AG10803 (cell line): ENCODE results near the gene POLR2J3.
"Not testable (repeated sequence)": the region's sequence is repeated elsewhere in the genome, so short reads cannot be mapped to it uniquely, and the experiment has no call there.

ENCODE experiments used
- DNase-seq: peaks from one replicate; pipeline ENCODE4 v3.0.0; 2010; ENCODE audit warnings: low read depth
- H3K4me3 ChIP-seq: 2 replicates; pipeline ENCODE4 v1.5.1; 2011; ENCODE audit warnings: mild to moderate bottlenecking, low read length, control low read depth

Gene POLR2J3

DNA sequence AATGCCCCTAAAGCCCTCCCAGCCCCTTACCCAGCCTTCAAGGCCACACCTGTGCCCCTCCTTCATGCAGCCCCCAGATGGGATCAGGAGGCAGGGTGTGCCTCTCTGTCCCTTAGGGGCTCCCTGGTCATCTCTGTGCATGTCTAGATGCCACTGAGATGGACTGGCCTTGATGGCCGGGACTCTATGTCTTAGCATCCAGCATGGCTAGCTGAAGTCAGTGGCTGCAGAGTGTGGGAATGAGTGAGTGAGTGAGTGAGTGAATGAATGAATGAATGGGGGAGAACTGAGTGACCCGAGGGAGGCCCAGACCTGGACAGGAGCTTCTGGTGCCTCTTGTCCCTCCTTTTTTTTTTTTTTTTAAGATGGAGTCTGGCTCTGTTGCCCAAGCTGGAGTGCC is 40.3 kb downstream of the POLR2J3 start:
- H3K4me3 ChIP-seq, DNase-seq: not testable (repeated sequence)

GRCh38 chr7:102531583-102531982 is 40.8 kb downstream of the POLR2J3 start:
- not testable (repeated sequence) for H3K4me3 ChIP-seq, DNase-seq

- not testable (repeated sequence) for H3K4me3 ChIP-seq, DNase-seq
These were observed 44.3 kb downstream of the POLR2J3 start for GRCh38 chr7:102527822-102528793.

DNA sequence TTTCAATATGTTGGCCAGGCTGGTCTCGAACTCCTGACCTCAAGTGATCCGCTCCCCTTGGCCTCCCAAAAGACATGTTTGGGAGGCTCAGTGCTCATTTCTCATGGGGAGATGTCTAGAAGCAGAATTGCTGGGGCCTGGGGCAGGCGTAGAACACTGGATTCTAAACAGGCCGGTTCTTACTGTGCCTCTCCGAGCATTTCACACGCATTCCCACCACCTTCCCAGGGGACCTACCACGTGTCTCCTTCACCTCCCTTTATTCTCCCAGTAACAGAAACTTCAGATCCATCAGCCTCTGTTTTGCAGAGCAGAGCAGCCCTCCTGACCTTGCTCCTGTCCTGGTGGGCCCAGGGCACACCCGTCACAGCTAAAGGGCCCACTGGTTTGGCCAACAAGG is 45.2 kb downstream of the POLR2J3 start:
- DNase-seq: not testable (repeated sequence)

DNA sequence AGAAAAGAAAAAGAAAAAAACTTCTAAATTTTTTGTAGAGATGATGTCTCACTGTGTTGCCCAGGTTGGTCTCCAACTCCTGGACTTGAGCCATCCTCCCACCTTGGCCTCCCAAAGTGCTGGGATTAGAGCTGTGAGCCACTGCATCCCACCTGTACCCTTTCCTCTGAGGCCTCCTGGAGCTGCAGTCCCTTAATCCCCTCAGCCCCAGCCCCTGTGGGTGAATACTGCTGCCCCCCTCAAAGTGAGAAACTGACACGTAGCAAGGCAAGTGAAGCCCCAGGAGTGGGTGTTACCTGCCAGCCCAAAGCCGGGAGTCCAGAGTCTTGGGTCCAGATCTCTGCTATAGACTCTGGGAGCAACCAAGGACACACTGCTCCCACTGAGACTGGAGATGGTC is 47.6 kb downstream of the POLR2J3 start:
- not testable (repeated sequence) for H3K4me3 ChIP-seq, DNase-seq

More for the DNA sequence above, 45.2 kb downstream of the POLR2J3 start:
- not testable (repeated sequence) for H3K4me3 ChIP-seq

- not testable (repeated sequence) for H3K4me3 ChIP-seq, DNase-seq
These were observed 51.6 kb downstream of the POLR2J3 start for GRCh38 chr7:102520797-102521196.

- H3K4me3 ChIP-seq: peak within 1 kb of the TSS; percentile 46
These were observed 54.7 kb downstream of the POLR2J3 start, which contains the start of gene RASA4B for GRCh38 chr7:102517550-102518147. Gene RASA4B (minus strand): TSS chr7:102517777. CDS start chr7:102517710, 67 bp downstream.

More at GRCh38 chr7:102517550-102518147, 54.7 kb downstream of the POLR2J3 start, which contains the start of gene RASA4B:
- not testable (repeated sequence) for DNase-seq
